Inferior parietal cortex (tissue), 1 donor: ENCODE data around the gene KLK10.
A peak's percentile ranks its signal among the peaks of the same experiment; 100 is the strongest.
"Not testable (repeated sequence)": the region's sequence is repeated elsewhere in the genome, so short reads cannot be mapped to it uniquely, and the experiment has no call there.

Experiments used
- DNase-seq: peaks from one replicate; pipeline ENCODE4 v3.0.0-alpha.2; 2016; ENCODE audit errors: extremely low spot score

KLK10 gene

DNA sequence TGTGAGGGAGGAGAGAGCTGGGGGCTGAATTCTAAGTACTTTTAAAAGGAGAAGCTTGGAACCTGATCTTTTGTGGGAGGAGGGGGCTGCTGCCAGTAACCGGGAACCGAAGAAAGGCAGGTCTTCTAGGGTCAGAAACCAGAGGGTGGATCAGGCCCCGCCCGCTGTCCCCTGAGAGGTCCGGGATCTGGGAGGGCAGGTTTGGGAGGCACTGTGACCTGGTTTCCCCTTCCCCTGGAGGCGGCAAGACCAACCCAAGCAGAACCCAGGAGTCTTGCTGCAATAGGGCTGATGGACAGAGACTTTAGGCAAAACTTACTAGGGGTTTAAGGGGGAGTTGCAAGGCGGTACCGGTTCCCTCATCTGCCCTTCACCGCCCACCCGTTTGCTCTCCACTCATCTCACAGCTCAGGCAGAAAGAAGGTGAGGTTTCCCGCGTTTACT is 17.4 kb downstream of the KLK10 start:
- no peak for DNase-seq

GRCh38 chr19:51001515-51001914 is 18.0 kb downstream of the KLK10 start, which contains the start of gene KLK8:
Gene KLK8, minus strand, starts transcription at chr19:51001604. Its CDS starts 437 bp downstream, at chr19:51001167.
- no peak for DNase-seq

- DNase-seq = no peak
Observed at GRCh38 chr19:51000981-51001380, 18.5 kb downstream of the KLK10 start.

GRCh38 chr19:51000426-51000825 is 19.1 kb downstream of the KLK10 start:
- DNase-seq = no peak

DNA sequence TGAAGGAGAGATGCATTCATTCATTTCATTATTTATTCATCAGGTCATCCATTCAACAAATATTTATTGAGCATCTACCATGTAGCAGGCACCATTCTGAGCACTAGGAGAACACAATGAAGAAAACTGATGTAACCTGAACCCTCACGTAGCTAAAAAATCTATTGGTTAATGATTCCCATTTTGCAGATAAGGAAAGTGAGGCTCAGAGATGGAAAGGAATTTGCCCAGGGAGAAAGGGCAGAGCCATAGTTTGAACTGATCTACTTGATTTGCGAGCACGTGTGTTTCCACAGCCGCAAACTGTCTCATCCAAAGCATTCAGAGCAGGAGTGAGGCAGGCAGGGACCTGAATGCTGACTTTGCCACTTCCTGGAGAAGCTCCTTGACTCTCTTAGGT is 20.8 kb downstream of the KLK10 start:
- DNase-seq = no peak

DNA sequence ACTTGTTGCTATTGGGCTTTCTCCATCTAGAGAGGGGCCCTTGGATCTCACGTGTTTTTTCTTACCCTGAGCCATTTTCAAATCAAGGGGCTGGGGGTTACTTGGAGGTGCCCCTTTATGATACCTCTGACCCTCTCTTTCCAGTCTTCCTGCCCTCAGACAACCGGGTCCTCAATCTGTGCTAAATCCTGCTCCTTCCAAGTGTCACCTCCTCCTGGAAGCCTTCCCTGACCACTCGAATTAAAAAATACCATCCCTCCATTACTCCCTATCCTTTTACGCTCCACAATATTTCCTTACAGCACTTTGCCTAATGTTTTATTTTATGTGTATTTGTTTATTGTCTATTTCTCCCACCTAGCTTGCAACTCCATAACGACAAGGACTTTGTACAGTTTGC is 21.4 kb downstream of the KLK10 start:
- DNase-seq = no peak

DNA sequence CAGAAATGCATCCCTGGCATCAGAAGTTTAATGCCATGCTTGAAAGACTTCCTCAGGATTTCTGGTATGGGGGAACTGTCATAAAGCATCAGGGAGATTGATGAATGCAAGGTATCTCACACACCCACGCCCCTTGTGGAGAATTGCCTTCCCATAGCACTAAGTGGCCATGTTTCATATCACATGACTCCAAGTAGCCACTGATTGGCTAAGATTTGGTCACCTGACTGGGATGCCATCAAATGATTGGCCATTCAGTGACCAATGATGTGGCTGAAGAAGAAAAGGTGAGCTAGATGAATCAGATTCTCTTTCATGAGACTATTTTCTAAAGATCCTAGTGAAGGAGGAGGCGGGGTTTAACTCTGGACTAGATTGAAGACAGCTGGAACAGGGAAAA is 25.4 kb downstream of the KLK10 start:
- DNase-seq = no peak

- DNase-seq = no peak
Observed at GRCh38 chr19:50992666-50993035, 26.9 kb downstream of the KLK10 start.

- not testable (repeated sequence) for DNase-seq
Observed at GRCh38 chr19:50984416-50984815, 35.1 kb downstream of the KLK10 start.

DNA sequence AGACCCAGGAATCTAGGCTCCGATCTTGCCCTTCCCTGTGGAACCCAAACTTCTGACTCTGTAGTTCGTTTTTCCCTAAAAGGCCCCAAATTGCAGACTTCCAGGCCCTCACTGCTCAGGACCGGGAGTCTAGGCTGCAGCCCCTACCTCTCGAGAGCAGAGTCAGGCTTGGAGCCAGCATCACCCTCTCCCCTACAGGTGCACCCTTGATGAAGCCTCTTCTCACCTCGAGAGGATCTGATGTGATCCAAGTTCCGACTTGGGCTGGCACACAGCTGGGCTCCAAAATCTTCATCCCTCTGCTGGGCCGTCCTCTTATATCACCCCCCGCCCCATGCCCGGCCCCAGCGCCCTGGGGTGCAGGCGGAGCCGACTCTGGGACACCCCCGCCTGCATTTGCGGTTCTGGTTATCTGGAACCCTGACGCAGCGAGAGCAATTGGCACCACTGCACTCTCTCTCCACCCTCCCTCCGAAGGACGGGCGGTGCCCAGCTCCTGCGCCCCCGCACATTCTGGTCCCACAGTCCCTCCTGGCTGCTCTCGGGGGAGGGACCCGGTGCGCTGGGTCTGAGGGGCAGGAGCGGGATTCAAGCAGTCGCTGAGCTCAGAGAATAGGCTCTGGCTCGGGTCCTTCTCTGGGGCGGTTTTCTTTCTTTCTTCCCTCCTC is 35.8 kb downstream of the KLK10 start, which contains the start of gene KLK7:
Gene KLK7 (minus strand): TSS at position 293 of the 668 bp plus-strand sequence. CDS start 1,518 bp downstream, outside the sequence.
- no peak for DNase-seq

- DNase-seq = no peak
Observed at GRCh38 chr19:50982186-50982585, 37.3 kb downstream of the KLK10 start.

DNA sequence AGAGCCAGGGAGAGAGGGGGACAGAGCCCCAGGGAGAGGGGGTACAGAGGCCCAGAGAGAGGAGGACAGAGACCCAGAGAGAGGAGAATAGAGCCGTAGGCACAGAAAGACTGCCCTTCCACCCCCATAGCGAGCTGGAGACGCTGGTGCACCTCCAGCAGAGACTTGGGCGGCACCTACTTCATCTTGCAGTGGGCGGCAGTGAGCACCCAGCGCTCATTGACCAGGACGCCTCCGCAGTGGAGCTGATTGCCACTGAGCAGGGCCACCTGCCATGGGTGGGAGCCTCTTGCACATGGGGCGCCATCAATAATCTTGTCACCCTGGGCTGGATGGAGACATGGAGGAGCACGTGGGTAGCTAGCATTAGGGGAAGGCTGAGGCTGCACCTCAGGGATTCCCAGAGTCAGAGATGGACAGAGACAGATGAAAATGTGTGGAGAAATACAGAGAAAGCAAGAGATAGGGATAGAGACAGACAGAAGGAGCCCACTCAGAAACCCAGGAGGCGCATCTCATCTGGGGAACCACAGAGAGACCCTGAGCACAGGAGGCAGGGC is 37.8 kb downstream of the KLK10 start:
- no peak for DNase-seq

DNA sequence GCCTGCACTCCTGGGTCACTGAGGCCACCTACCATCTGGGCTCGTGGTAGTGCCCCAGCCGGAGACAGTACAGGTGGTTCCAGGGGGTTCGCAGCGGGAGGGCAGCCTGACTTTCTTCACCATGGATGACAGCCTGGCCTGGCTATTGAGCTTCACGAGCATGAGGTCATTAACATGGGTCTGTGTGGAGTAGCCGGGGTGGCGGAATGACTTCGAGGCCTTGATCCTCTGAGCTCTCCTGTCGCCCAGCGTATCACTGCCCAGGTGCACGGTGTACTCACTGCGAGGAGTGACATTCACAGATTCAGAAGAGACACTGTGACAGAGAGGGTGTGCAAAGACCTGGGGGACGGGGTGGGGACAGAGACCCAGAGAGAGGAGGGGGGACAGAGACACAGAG is 39.3 kb downstream of the KLK10 start:
- DNase-seq = no peak

DNA sequence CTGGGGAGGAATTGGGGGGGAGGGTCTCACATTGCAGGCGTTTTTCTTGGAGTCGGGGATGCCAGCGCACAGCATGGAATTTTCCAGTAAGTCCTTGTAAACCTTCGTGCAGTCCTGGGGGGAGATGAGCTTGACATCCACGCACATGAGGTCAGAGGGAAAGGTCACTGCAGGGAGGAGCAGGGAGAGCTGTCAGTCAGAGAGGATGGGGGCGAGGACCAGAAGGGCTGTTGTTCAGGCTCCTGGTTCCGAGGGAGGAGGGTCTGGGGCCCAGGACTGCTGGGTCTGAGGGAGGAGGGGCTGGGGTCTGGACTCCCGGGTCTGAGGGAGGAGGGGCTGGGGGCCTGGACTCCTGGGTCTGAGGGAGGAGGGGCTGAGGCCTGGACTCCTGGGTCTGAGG is 39.8 kb downstream of the KLK10 start:
- no peak for DNase-seq

- no peak for DNase-seq
Observed at GRCh38 chr19:50978772-50979390, 40.6 kb downstream of the KLK10 start.

GRCh38 chr19:50977626-50978025 is 41.9 kb downstream of the KLK10 start:
- DNase-seq = no peak

GRCh38 chr19:50975766-50976165 is 43.7 kb downstream of the KLK10 start:
- DNase-seq = no peak

- DNase-seq = no peak
Observed at GRCh38 chr19:50974702-50975556, 44.6 kb downstream of the KLK10 start.

- no peak for DNase-seq
Observed at GRCh38 chr19:50972795-50973376, 46.6 kb downstream of the KLK10 start.

- not testable (repeated sequence) for DNase-seq
Observed at GRCh38 chr19:50969810-50970209, 49.7 kb downstream of the KLK10 start.

DNA sequence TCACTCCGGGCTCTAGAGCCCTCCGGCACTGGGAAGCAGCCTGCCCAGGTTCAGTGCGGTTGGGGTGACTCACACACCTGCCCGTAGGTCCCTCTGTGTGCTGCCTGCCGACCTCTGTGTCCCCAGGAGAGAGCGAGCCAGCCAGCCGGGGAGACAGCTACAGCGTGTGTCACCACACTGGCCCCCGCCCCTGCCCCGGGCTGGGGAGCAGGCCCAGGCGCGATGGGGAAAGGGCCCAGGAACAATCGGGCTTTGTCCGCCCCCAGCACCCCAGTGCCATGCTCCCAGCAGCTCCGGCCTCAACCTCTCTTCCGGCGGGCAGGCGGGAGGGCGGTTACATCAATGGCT is 50.1 kb downstream of the KLK10 start, which contains the start of gene KLK6:
Gene KLK6 (minus strand): TSS at position 179 of the 348 bp plus-strand sequence. CDS start 1,487 bp downstream, outside the sequence.
- DNase-seq = peak; percentile 66
